Vagina (tissue), 2 donors: ENCODE measurements around the gene CELF4. TPM values are rescaled to one million over a fixed set of nuclear protein-coding genes. Genes with fewer than 3 reads are reported as not detected.

Source experiments
- DNase-seq, 2 donors: peaks; one replicate each; pipeline ENCODE4 v3.0.0-alpha.2; 2017; ENCODE audit errors: extremely low spot score in 2 of 2
- H3K27ac ChIP-seq: fragments of 200-600 bp; sonication (generic); one replicate; pipeline ENCODE4 v1.5.1; 2019
- H3K27me3 ChIP-seq: fragments of 200-600 bp; sonication (generic); one replicate; pipeline ENCODE4 v1.5.1; 2019
- H3K36me3 ChIP-seq, 2 donors: fragments of 200-600 bp; sonication (generic); one replicate each; pipeline ENCODE4 v1.5.1; 2017 to 2019
- H3K4me1 ChIP-seq: fragments of 200-600 bp; sonication (generic); one replicate; pipeline ENCODE4 v1.5.1; 2019
- H3K4me3 ChIP-seq, 2 donors: fragments of 200-600 bp; sonication (generic); 1 replicate in 1 of 2; 2 replicates in 1 of 2; pipeline ENCODE4 v1.5.1; 2016 to 2019
- H3K9me3 ChIP-seq: fragments of 200-600 bp; sonication (generic); one replicate; pipeline ENCODE4 v1.5.1; 2019
- CTCF ChIP-seq, 3 experiments: fragments of 450-650 bp in 2 of 3; fragments of 200-600 bp in 1 of 3; sonication (generic) in 1 of 3; IDR thresholded peaks; one replicate each; pipeline ENCODE4 v1.5.1; 2017 to 2019; ENCODE audit warnings: antibody characterized with exemption in 3 of 3, mild to moderate bottlenecking in 2 of 3, moderate library complexity in 2 of 3
- POLR2A ChIP-seq, 2 donors: fragments of 450-650 bp; IDR thresholded peaks; one replicate each; pipeline ENCODE4 v1.6.1; 2017; ENCODE audit warnings: antibody characterized with exemption in 2 of 2, mild to moderate bottlenecking in 2 of 2, moderate library complexity in 2 of 2
- POLR2AphosphoS5 ChIP-seq, 2 donors: sonication (generic); formaldehyde crosslinking; IDR thresholded peaks; one replicate each; pipeline ENCODE4 v1.9.0; 2017; ENCODE audit warnings: antibody characterized with exemption in 2 of 2, mild to moderate bottlenecking in 2 of 2, low read depth in 1 of 2; ENCODE audit not compliant: insufficient read depth in 1 of 2
- intact Hi-C: fragments of 100-400 bp; cut with DNase I; formaldehyde crosslinking; loops from one replicate; pipeline ENCODE4 v1.15.1; 2023
- total RNA-seq: library from RNA; depleted of rRNA; stranded (reverse); fragments of >200 nt; gene quantifications from one replicate; pipeline ENCODE4 v1.2.3, GENCODE V29; 2016

CELF4 gene
- total RNA-seq, 1 donor from 2014 or later, result 2.2 TPM

- intact Hi-C loops, result no loop called here
- Histone ChIP-seq H3K36me3 (no peaks in the 10 kb centered on the region), H3K9me3 (no peaks in the 10 kb centered on the region), H3K27me3 (no peaks in the 10 kb centered on the region), H3K4me1 (no peaks in the 10 kb centered on the region), H3K4me3 (no peak overlapping the region), H3K27ac (no peak overlapping the region)
- TF ChIP-seq CTCF (IDR thresholded peaks at IDR 0.05) (no peak), POLR2A (IDR thresholded peaks at IDR 0.05) (no peak), POLR2AphosphoS5 (IDR thresholded peaks at IDR 0.05; ENCODE audit: insufficient read depth in 1 of 2, low read depth in 1 of 2) (no peak)
- DNase-seq, result no peak
These were observed 243.8 kb downstream of the CELF4 start for GRCh38 chr18:37321582-37322491.

DNA sequence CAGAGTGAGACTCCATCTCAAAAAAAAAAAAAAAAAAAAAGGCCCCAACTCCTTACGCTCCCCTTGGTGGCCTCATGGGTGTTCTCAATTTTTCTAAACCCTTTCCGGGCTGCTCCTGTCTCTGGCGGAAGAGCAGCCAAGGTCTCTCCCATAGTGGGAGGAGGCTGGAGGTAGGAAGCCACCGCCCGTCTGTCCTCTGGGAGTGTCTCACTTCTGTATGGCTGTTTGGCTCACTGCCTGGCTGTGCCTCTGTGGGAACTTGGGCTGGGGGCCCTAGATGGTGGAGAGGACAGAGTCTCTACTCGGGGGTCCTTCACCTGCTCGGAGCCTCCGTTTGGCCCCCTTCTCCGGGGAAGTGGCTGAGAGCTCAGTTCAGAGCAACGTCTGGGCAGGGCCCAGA lies 245.3 kb downstream of the CELF4 start:
- H3K9me3 ChIP-seq, result no peaks in the 10 kb centered on the region
- no peaks in the 10 kb centered on the region for H3K36me3 ChIP-seq
- no peak overlapping the region for H3K27ac ChIP-seq
- H3K27me3 ChIP-seq, result no peaks in the 10 kb centered on the region
- H3K4me3 ChIP-seq, result no peak overlapping the region
- DNase-seq, result no peak
- intact Hi-C loops, result no loop called here
- no peaks in the 10 kb centered on the region for H3K4me1 ChIP-seq
- TF ChIP-seq POLR2A (IDR thresholded peaks at IDR 0.05) (no peak), CTCF (IDR thresholded peaks at IDR 0.05) (no peak), POLR2AphosphoS5 (IDR thresholded peaks at IDR 0.05; ENCODE audit: insufficient read depth in 1 of 2, low read depth in 1 of 2) (no peak)

GRCh38 chr18:37318360-37319355 lies 246.9 kb downstream of the CELF4 start:
- no peaks in the 10 kb centered on the region for H3K27me3 ChIP-seq
- TF ChIP-seq CTCF (IDR thresholded peaks at IDR 0.05) (no peak), POLR2AphosphoS5 (IDR thresholded peaks at IDR 0.05; ENCODE audit: insufficient read depth in 1 of 2, low read depth in 1 of 2) (no peak), POLR2A (IDR thresholded peaks at IDR 0.05) (no peak)
- H3K27ac ChIP-seq, result no peak overlapping the region
- DNase-seq, result no peak
- intact Hi-C loops, result no loop called here
- H3K4me3 ChIP-seq, result no peak overlapping the region
- no peaks in the 10 kb centered on the region for H3K9me3 ChIP-seq
- H3K4me1 ChIP-seq, result no peaks in the 10 kb centered on the region
- no peaks in the 10 kb centered on the region for H3K36me3 ChIP-seq

GRCh38 chr18:37317486-37317885 lies 248.1 kb downstream of the CELF4 start:
- Histone ChIP-seq H3K9me3 (no peaks in the 10 kb centered on the region), H3K27ac (no peak overlapping the region), H3K4me3 (no peak overlapping the region), H3K4me1 (no peaks in the 10 kb centered on the region), H3K36me3 (no peaks in the 10 kb centered on the region), H3K27me3 (no peaks in the 10 kb centered on the region)
- no peak for TF ChIP-seq CTCF (IDR thresholded peaks at IDR 0.05)
- TF ChIP-seq POLR2A (IDR thresholded peaks at IDR 0.05), result no peak
- TF ChIP-seq POLR2AphosphoS5 (IDR thresholded peaks at IDR 0.05; ENCODE audit: insufficient read depth in 1 of 2, low read depth in 1 of 2), result no peak
- intact Hi-C loops, result no loop called here
- no peak for DNase-seq
